Gastrocnemius medialis (tissue), 4 donors: ENCODE data around the gene STIM1. TPM values are rescaled to one million over a fixed set of nuclear protein-coding genes. Genes with fewer than 3 reads are reported as not detected.
"Not testable (repeated sequence)": the region's sequence is repeated elsewhere in the genome, so short reads cannot be mapped to it uniquely, and the experiment has no call there.

Experiments used
- ATAC-seq, 2 donors: fragments of 150-250 bp; one replicate each; pipeline ENCODE4 v1.9.1; 2016
- DNase-seq, 2 donors: peaks; one replicate each; pipeline ENCODE4 v3.0.0-alpha.2; 2019
- H3K27ac ChIP-seq, 4 donors: fragments of 200-600 bp; sonication (generic); 1 replicate in 1 of 4; 2 replicates in 3 of 4; pipeline ENCODE4 v1.5.1; 2016 to 2018; ENCODE audit warnings: mild to moderate bottlenecking in 2 of 4, moderate library complexity in 1 of 4
- H3K27me3 ChIP-seq, 3 donors: fragments of 200-600 bp; sonication (generic) in 2 of 3; 1 replicate in 1 of 3; 2 replicates in 2 of 3; pipeline versions ENCODE4 v1.5.1 to v1.6.0; 2016 to 2019; ENCODE audit warnings: mild to moderate bottlenecking in 1 of 3, moderate library complexity in 1 of 3
- H3K36me3 ChIP-seq, 2 donors: fragments of 200-600 bp; sonication (generic) in 1 of 2; one replicate each; pipeline ENCODE4 v1.5.1; 2017 to 2018
- H3K4me1 ChIP-seq, 2 donors: fragments of 200-600 bp; sonication (generic) in 1 of 2; one replicate each; pipeline ENCODE4 v1.5.1; 2016 to 2017; ENCODE audit warnings: mild to moderate bottlenecking in 2 of 2
- H3K4me3 ChIP-seq, 4 donors: fragments of 200-600 bp; sonication (generic) in 3 of 4; 1 replicate in 1 of 4; 2 replicates in 3 of 4; pipeline ENCODE4 v1.5.1; 2016 to 2019; ENCODE audit warnings: mild to moderate bottlenecking in 2 of 4
- H3K9me3 ChIP-seq, 3 donors: fragments of 200-600 bp; sonication (generic) in 2 of 3; 1 replicate in 1 of 3; 2 replicates in 2 of 3; pipeline ENCODE4 v1.5.1; 2016 to 2019
- CTCF ChIP-seq, 5 experiments: fragments of 450-650 bp in 3 of 5; fragments of 200-600 bp in 2 of 5; sonication (generic) in 2 of 5; IDR thresholded peaks in 4 of 5; conservative IDR thresholded peaks in 1 of 5; 1 replicate in 4 of 5; 2 replicates in 1 of 5; pipeline ENCODE4 v1.5.1; 2016 to 2019; ENCODE audit warnings: antibody characterized with exemption in 5 of 5, mild to moderate bottlenecking in 3 of 5, moderate library complexity in 3 of 5
- POLR2A ChIP-seq, 2 donors: fragments of 450-650 bp; IDR thresholded peaks; one replicate each; pipeline ENCODE4 v1.6.1; 2017; ENCODE audit warnings: antibody characterized with exemption in 2 of 2, mild to moderate bottlenecking in 2 of 2, moderate library complexity in 2 of 2
- in situ Hi-C, 4 donors: fragments of 200-750 bp; cut with MboI; loops; one replicate each; pipeline versions ENCODE4 v1.15.0 to v1.8.0; 2017; ENCODE audit warnings: low sequenced_read_pairs in 4 of 4
- intact Hi-C: fragments of 100-400 bp; cut with DNase I; formaldehyde crosslinking; loops from one replicate; pipeline ENCODE4 v1.15.1; 2023; ENCODE audit warnings: low total_unique reads
- total RNA-seq, 4 donors: library from RNA; depleted of rRNA; stranded (reverse); fragments of >200 nt; gene quantifications; one replicate each; pipeline versions ENCODE4 v1.1.0 to v1.2.3, GENCODE V29; 2016

The STIM1 gene
- total RNA-seq, 4 donors from 2014 or later, result 45.9 to 132 (median 87.3) TPM

GRCh38 chr11:3893311-3893710 lies 37.8 kb downstream of the STIM1 start:
- no peak for DNase-seq
- no peak overlapping the region for H3K4me3 ChIP-seq
- no peak for ATAC-seq
- intact Hi-C loops, result no loop called here
- no peaks in the 10 kb centered on the region for H3K9me3 ChIP-seq
- no peak for TF ChIP-seq POLR2A (IDR thresholded peaks at IDR 0.05)
- no peak for TF ChIP-seq CTCF (IDR thresholded peaks at IDR 0.05 in 4 of 5, conservative IDR thresholded peaks at IDR 0.05 in 1 of 5)
- H3K36me3 ChIP-seq, result no peaks in the 10 kb centered on the region
- no peaks in the 10 kb centered on the region for H3K27me3 ChIP-seq
- H3K4me1 ChIP-seq, result peaks cover 44 to 69% of the 10 kb centered on the region in 2 donors
- H3K27ac ChIP-seq, result peak overlapping the region; percentile 73 to 91 (median 84)
- in situ Hi-C loops, result no loop called here

- Histone ChIP-seq H3K27ac (peak overlapping the region; percentile 73 to 91 (median 84)), H3K27me3 (no peaks in the 10 kb centered on the region), H3K4me3 (no peak overlapping the region), H3K4me1 (peaks cover 42 to 68% of the 10 kb centered on the region in 2 donors), H3K9me3 (no peaks in the 10 kb centered on the region), H3K36me3 (no peaks in the 10 kb centered on the region)
- TF ChIP-seq CTCF (IDR thresholded peaks at IDR 0.05 in 4 of 5, conservative IDR thresholded peaks at IDR 0.05 in 1 of 5) (no peak), POLR2A (IDR thresholded peaks at IDR 0.05) (no peak)
- intact Hi-C loops (no loop called here), in situ Hi-C loops (no loop called here)
- DNase-seq, result no peak
- ATAC-seq, result peak; percentile 9 to 12
Measured at GRCh38 chr11:3894128-3894731, 38.8 kb downstream of the STIM1 start.

- TF ChIP-seq CTCF (IDR thresholded peaks at IDR 0.05 in 4 of 5, conservative IDR thresholded peaks at IDR 0.05 in 1 of 5) (no peak), POLR2A (IDR thresholded peaks at IDR 0.05) (no peak)
- H3K9me3 ChIP-seq, result no peaks in the 10 kb centered on the region
- H3K27me3 ChIP-seq, result no peaks in the 10 kb centered on the region
- no peaks in the 10 kb centered on the region for H3K36me3 ChIP-seq
- intact Hi-C loops (no loop called here), in situ Hi-C loops (no loop called here)
- H3K4me1 ChIP-seq, result peaks cover 49 to 59% of the 10 kb centered on the region in 2 donors
- no peak overlapping the region for H3K4me3 ChIP-seq
- ATAC-seq (no peak), DNase-seq (no peak)
- peak overlapping the region; percentile 42 to 89 (median 72) for H3K27ac ChIP-seq
Measured at GRCh38 chr11:3896644-3897043, 41.2 kb downstream of the STIM1 start.

- intact Hi-C loops, ATAC-seq, H3K36me3 ChIP-seq, H3K9me3 ChIP-seq, in situ Hi-C loops, DNase-seq, H3K4me3 ChIP-seq, H3K27me3 ChIP-seq: not testable (repeated sequence)
- Histone ChIP-seq H3K4me1 (peaks cover 63 to 64% of the 10 kb centered on the region in 2 donors), H3K27ac (peak overlapping the region in 2 of 4 donors; percentile 29 to 71)
Measured at GRCh38 chr11:3900230-3900629, 44.8 kb downstream of the STIM1 start.

- no peak for DNase-seq
Measured at GRCh38 chr11:3901249-3902025, 46.0 kb downstream of the STIM1 start.

More at GRCh38 chr11:3901249-3902025, 46.0 kb downstream of the STIM1 start:
- no peaks in the 10 kb centered on the region for H3K36me3 ChIP-seq
- intact Hi-C loops (no loop called here), in situ Hi-C loops (no loop called here)
- peaks cover 65 to 68% of the 10 kb centered on the region in 2 donors for H3K4me1 ChIP-seq
- H3K27me3 ChIP-seq, result no peaks in the 10 kb centered on the region
- no peak overlapping the region for H3K4me3 ChIP-seq
- no peak for TF ChIP-seq CTCF (IDR thresholded peaks at IDR 0.05 in 4 of 5, conservative IDR thresholded peaks at IDR 0.05 in 1 of 5)
- no peak for TF ChIP-seq POLR2A (IDR thresholded peaks at IDR 0.05)
- no peaks in the 10 kb centered on the region for H3K9me3 ChIP-seq
- H3K27ac ChIP-seq, result peak overlapping the region; percentile 16 to 84 (median 74)
- ATAC-seq, result no peak
